ENCODE measurements around the gene COLEC11.
"Not testable (repeated sequence)": the region's sequence is repeated elsewhere in the genome, so short reads cannot be mapped to it uniquely, and the experiment has no call there.

The COLEC11 gene

GRCh38 chr2:3626118-3626811 lies 31.4 kb downstream of the COLEC11 start:
- no peak for DNase-seq

DNA sequence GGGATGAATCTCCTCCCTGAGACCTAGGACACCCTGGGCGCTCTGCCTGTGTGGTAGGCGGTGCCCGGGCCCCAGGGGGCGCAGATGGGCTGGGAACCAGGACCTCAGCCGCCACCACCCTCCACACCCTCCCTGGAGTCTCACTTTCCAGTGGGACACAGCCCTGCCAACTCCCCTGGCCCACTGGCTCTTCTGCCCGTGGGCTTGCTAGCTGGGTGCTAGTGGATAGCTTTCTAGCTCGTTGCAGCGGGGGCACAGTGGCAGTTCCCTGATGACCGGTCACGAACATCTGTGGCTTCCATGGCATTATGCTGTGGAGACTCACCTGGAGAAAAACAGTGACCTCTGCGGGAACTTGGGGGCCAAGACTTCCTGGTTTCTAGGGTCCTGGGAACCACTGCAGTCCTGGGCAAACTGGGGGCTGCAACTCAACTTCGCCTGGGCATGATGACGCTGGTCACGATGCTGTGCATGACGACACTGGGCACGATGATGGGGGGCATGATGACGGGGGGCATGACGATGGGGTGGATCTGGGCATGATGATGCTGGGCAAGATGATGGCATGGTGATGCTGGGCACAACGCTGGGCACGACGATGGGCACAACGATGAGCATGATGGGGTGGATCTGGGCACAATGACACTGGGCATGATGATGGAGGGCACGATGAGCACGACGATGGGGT lies 32.0 kb downstream of the COLEC11 start:
- DNase-seq = no peak

GRCh38 chr2:3627500-3628100 lies 32.7 kb downstream of the COLEC11 start:
- no peak for DNase-seq

GRCh38 chr2:3628241-3628679 lies 33.3 kb downstream of the COLEC11 start:
- no peak for DNase-seq

GRCh38 chr2:3628800-3629199 lies 33.9 kb downstream of the COLEC11 start:
- DNase-seq = no peak

GRCh38 chr2:3630631-3631030 lies 35.7 kb downstream of the COLEC11 start:
- DNase-seq = no peak

GRCh38 chr2:3631161-3631850 lies 36.4 kb downstream of the COLEC11 start:
- DNase-seq = no peak

GRCh38 chr2:3631851-3632659 lies 37.1 kb downstream of the COLEC11 start:
- DNase-seq = no peak

DNA sequence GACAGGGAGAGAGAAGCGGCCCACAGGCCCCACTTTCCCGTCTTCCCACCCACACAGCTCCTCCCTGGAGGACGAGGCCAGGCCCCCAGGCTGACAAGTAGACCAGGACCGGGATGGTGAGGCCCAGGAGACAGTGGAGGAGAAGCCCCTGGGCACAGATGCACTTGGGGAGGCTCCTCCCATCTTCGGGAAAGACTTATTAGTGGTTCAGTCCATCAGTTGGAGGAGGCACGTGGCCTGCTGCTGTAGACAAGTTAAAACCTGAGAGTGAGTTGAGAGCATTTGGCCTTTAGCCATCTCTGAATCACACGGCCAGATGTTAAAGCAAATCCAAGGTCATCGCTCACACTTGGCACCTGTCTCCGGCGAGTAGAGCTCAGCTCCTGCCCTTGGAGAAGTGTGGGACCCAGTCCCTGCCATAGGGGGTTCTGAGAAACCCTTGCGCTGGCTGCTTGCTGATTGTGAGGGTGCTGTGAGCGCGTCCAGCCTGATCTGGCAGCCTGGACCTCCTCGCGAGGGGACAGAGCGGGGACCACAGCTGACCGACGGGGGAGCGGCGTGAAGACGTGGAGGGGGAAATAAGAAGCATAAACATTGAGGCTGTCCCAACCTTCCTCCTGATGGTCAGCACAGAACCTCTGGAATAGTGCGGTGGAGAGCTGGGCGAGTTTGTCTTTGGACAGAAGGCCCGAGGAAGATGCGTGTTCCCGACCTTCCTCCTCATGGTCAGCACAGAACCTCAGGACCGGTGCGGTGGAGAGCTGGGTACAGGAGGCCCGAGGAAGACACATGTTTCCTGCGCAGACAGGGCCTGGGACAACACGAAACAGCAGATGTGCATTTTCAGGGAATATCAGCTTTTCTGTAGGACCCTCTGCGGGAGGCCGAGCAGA lies 38.4 kb downstream of the COLEC11 start:
- DNase-seq = no peak

DNA sequence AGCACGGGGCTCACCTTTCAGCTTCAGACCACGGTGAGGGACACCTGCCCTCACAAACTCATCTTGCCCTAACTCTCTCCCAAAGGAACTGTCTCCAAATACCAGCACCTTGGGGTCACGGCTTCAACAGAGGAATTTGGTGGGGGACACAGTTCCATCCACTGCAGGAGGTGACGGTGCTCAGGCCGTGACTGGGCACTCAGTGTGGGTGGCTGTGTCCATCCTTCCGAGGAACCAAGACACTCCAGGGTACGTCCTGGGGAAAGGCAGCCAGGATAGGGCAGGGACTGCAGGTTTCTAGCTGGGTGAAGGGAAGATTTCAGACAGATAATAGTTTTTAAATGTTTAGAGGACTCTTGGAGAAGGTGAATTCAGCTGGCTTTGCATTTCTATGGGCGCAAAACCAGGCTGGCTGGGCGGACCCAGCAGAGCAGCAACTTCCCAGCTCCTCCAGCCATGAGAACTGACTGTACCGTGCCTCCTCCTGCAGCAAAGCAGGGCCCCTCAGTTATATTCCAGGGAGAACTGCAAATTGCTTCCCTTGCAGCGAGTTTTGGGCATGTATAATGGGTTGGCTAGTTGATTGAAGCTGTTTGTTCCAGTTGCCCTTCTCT lies 39.2 kb downstream of the COLEC11 start:
- DNase-seq = no peak

DNA sequence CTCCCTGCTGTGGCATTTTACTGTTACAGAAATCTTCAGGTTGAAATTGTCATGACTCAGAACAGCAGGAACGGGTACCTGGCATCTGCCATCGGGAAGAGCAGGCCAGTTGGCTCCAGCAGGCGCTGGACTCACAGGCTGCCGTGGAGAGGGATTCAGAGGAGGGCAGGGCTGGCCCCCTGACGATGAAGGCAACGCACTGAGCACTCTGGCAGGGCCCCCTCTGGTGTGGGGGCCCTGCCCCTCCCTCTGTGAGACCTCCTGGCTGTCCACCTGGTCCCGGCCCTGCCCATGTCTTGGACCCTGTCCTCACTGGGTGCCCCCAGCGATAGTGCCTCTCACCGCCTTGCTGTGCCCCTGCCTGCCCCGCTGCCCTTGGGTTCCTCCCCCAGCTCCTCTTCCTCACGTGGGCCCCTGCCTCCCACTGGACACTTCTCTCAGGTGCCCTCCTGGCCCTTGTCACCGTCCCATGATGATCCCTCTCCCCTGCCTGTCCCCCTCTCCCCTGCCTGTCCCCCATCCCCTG lies 39.7 kb downstream of the COLEC11 start:
- DNase-seq = no peak

DNA sequence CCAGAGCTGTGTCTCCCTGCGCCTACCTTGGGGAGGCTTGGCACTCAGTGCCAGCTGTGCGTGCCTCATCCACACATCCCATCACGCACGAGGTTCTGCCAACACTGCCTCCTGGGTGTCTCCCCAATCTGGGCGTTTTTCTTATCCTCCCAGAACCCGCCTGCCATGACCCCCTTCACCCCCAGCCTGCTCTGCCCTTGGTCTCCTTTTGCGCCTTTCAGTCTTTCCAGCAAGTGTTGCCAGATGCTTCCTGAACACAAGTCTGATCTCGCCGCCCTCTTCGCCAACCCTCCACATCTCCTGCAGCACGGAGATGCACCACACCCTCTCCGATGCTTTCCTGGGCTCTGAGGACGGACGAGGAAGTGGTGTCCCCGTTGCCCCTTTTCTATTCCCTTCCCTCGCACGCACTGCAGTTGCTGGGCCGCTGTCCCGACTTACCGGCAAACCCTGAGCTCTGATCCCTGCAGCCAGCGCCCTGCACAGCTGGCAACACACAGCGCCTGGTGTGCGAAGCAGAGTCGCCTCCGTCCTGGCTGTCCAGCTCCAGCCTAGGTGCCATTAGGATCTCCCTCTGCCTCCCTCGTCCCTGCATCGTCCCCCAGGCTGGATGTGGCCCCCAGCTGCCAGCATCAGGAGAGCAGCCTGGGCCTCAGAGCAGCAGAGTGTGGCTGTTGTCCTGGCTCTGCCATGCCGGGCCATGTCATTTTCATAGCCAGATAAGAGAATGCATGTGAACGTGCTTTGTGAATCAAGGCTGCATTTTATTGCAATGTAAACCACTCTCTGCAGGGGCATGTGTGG lies 40.5 kb downstream of the COLEC11 start:
- DNase-seq = no peak

- DNase-seq = not testable (repeated sequence)
Observed at GRCh38 chr2:3635975-3636327, 41.0 kb downstream of the COLEC11 start.

DNA sequence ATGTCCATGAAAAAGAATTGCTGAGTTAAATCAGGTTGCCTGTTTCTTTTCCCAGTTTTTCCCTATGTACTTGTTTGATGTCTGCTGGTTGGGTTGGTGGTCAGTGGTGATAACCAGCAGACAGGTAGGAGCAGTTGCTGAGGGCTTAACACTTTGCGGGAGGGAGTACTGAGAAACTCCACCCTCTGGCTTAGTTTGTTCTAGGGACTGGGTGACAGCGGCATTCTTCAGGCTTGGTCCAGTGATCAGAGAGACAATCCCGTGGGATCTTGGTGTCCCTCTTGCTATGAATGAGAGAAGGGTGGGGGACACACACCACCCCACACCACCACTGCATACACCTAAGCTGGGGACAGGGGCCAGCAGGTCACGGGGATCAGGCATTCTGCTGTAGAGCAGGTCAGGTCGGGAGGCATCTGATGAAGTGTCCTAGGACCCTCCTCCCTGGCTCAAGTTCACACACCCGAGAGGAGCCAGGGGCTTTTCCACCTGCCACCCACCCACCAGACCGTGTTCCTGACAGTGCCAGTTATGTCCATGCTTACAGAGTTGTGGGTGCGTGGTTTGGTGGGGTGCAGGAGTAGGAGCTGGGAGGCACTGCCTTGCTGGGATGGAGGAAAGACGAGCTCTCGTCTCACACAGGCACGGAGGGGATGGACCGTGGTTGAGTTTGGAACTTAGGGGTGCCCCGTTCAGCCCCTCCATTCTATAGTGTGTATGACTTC lies 41.8 kb downstream of the COLEC11 start:
- DNase-seq = no peak

DNA sequence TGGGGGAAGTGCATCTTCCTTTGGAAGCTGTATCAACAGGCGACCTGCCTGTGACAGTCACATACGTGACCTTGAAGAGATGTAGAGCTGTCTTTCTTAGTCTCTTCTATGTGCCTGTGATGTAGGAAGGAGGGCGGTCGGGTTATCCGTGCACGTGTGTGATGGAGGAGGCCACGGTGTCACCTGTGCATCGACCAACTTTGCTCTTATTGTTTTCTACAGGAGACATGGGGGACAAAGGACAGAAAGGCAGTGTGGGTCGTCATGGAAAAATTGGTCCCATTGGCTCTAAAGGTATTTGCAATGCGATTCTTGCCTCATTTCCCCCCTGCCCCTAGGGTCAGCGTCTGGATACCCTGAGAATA lies 42.4 kb downstream of the COLEC11 start:
- no peak for DNase-seq

DNA sequence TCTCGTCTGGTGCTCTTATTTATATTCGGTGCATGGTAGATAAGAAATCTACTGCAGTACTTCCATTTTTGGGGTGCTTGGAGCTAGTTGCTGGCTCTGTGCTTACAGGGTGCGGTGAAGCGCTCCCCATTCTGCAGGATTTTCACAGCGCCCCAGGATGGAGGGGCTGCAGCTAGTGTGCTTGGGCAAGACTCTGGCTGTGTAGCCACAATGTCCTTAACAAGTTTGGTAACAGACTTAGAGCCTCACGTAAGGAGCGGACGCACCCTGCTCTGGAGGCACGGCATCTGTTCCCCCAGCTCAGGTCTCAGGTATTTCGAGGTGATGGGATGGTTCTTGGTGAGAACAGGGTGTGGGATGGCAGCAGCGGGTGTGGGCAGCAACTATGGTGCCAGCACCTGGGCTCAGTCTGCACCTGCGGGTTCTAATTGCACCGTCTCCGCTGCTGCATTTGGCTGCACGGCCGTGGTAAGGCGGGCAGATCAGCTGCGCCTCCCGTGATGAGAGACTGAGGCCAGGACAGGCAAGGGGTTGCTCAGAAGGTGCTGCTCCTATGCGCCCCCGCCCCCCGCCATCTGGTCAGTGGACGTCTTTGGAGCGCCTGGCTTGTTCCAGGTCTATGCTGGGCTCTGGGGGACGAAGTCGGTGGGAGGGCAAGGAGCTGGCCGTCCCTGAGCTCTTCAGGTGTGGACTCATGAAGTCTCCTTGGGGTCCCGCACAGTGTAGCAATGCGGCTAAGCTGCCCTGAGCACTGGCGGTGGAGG lies 43.0 kb downstream of the COLEC11 start:
- DNase-seq = no peak

GRCh38 chr2:3638456-3638810 lies 43.5 kb downstream of the COLEC11 start:
- DNase-seq = no peak

GRCh38 chr2:3639015-3639630 lies 44.2 kb downstream of the COLEC11 start:
- no peak for DNase-seq
